NT2/D1 (cell line): ENCODE results near the gene GRPR.

Experiments used
- YY1 ChIP-seq: IDR thresholded peaks from 2 replicates; pipeline ENCODE4 v1.6.1; 2011; ENCODE audit not compliant: insufficient read length, insufficient read depth
- ZNF274 ChIP-seq: IDR thresholded peaks from 2 replicates; pipeline ENCODE4 v1.6.1; 2011; ENCODE audit warnings: mild to moderate bottlenecking, low read depth, low read length

DNA sequence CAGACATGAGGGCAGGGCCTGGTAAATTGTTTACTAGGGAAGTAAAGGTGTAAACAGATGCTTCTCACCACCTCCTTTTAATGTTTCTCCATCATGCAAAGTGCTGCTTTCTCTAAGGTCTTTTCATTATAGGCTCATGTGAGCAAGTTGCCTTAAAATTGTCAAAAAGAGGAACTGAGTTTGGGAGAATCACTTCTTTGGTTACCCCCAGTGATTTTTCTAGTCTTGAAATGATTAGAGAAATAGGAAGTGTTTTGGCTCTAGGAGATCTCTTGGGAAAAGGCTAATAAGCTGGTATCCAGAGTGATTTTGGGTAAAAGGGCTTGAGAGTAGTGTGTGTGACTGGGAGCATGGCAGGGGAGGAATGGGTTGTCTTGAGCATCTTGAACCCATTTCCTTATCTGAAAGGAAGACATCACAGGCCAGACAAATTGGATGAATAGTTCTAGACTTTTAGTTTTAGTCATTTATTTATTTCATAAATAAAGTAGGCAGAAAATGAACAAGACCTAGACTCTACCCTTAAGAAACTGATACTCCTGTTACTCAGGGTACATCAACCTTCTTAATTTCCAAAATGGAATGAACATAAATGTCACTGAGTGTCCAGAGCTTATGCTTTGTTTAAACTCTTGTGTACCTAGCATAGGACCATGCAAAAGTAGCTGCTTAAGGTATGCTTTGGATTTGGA is 14.2 kb downstream of the GRPR start:
- TF ChIP-seq YY1 (no peak), ZNF274 (no peak)
